GM18858 (cell line): ENCODE measurements around the gene LRCH1.

Source experiments
- ATAC-seq: cut with Tn5 transposase; IDR thresholded peaks from one replicate; pipeline ENCODE4 v1.9.1; 2021; ENCODE audit not compliant: unreplicated experiment

LRCH1 gene

GRCh38 chr13:46612267-46612666 lies 59.3 kb downstream of the LRCH1 start:
- no peak for ATAC-seq

GRCh38 chr13:46613409-46614049 lies 60.6 kb downstream of the LRCH1 start:
- ATAC-seq, result no peak

GRCh38 chr13:46614582-46614981 lies 61.6 kb downstream of the LRCH1 start:
- no peak for ATAC-seq

GRCh38 chr13:46615888-46616531 lies 63.0 kb downstream of the LRCH1 start:
- no peak for ATAC-seq

- ATAC-seq, result no peak
These were observed 64.3 kb downstream of the LRCH1 start for GRCh38 chr13:46617229-46617721.

GRCh38 chr13:46617885-46618284 lies 64.9 kb downstream of the LRCH1 start:
- ATAC-seq, result no peak

GRCh38 chr13:46618694-46619254 lies 65.8 kb downstream of the LRCH1 start:
- ATAC-seq, result no peak

- no peak for ATAC-seq
These were observed 67.1 kb downstream of the LRCH1 start for GRCh38 chr13:46620029-46620428.

GRCh38 chr13:46620471-46620870 lies 67.5 kb downstream of the LRCH1 start:
- no peak for ATAC-seq

- ATAC-seq, result no peak
These were observed 68.2 kb downstream of the LRCH1 start for GRCh38 chr13:46621133-46621532.

GRCh38 chr13:46621792-46622629 lies 69.0 kb downstream of the LRCH1 start:
- ATAC-seq, result no peak

GRCh38 chr13:46622630-46623256 lies 69.8 kb downstream of the LRCH1 start:
- no peak for ATAC-seq

GRCh38 chr13:46624353-46624752 lies 71.4 kb downstream of the LRCH1 start:
- peak; percentile 28 for ATAC-seq

GRCh38 chr13:46624821-46625220 lies 71.9 kb downstream of the LRCH1 start:
- ATAC-seq, result no peak

- no peak for ATAC-seq
These were observed 74.5 kb downstream of the LRCH1 start for GRCh38 chr13:46627462-46627861.

GRCh38 chr13:46628622-46629365 lies 75.8 kb downstream of the LRCH1 start:
- ATAC-seq, result no peak

GRCh38 chr13:46629811-46630413 lies 76.9 kb downstream of the LRCH1 start:
- no peak for ATAC-seq

- no peak for ATAC-seq
These were observed 77.6 kb downstream of the LRCH1 start for GRCh38 chr13:46630431-46631178.

GRCh38 chr13:46631179-46631542 lies 78.2 kb downstream of the LRCH1 start:
- ATAC-seq, result no peak
